22Rv1 (cell line): ENCODE results near the gene SNX9.

Experiments
- CTCF ChIP-seq: fragments of 450-650 bp; IDR thresholded peaks from 2 replicates; pipeline ENCODE4 v1.5.1; 2017; ENCODE audit warnings: mild to moderate bottlenecking
- ZFX ChIP-seq: fragments of 450-650 bp; IDR thresholded peaks from 2 replicates; pipeline ENCODE4 v1.6.1; 2017; ENCODE audit warnings: antibody characterized with exemption, borderline replicate concordance

DNA sequence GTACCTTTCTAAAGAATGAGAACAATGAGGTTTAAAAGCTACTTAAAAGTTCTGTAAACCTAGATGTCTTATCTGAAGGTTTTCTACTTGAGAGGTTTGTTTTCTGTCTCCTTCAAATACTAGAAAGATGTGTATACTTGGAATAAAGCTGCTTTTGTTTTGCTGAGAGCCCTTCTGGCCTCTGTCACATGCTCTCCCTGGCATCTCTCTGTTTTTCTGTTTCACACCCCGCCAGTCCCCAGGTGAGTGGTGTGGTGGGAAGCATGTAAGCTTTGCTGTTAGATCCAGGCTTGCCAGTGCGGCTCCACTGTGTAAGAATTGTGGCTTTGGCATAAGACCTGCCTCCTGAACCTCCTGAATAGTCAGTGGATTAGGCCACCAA lies 56.8 kb downstream of the SNX9 start:
- TF ChIP-seq CTCF (no peak), ZFX (no peak)
